Left forelimb (tissue), 1 donor: ENCODE data around the gene MAGI3.
"Not testable (repeated sequence)": the region's sequence is repeated elsewhere in the genome, so short reads cannot be mapped to it uniquely, and the experiment has no call there.

Experiments used
- DNase-seq: peaks from one replicate; pipeline ENCODE4 v3.0.0-alpha.2; 2018; ENCODE audit warnings: low spot score

Gene MAGI3

DNA sequence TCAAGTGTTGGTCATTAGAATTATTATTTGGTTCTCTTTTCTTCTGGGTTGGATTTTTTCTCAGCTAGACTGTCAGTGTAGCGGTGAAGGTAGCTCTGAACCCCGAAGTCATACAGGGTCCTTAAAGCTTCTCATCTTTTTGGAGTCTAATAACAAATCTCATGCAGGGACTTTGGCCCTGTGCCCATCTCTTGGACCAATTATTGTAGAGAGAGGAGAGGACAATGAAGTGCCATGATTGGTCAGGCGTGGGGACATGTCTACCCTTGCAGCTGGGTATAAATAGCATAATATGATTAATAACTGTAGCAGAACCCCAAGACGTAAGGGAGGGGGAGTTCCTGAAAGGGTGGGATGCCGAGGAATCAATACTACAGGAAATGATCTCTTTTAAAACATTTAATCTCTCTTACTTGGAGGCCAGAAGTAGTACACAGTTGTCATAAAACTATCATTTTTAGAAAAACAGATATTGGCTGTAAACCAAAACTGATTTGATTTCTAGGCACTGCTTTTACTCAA, 8.8 kb downstream of the MAGI3 start:
- DNase-seq: no peak

DNA sequence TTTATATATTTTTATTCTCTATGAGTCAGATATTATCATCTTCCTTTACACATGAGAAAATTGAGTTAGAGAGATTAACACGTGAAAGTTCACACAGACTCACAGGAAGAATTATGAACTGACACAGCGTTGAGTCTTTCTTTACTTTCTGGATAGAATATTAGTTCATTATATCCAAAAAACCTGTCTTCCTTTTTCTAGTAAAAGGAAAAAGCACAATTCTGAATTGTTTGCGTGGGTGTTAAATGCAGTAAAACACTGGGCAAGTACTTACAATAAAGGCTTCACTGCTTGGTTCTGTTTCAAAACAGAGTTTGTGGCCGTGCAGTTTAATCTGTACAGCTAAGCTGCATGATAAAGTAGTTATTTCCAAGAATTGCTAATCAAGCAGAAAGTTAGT, 10.8 kb downstream of the MAGI3 start:
- no peak for DNase-seq

DNA sequence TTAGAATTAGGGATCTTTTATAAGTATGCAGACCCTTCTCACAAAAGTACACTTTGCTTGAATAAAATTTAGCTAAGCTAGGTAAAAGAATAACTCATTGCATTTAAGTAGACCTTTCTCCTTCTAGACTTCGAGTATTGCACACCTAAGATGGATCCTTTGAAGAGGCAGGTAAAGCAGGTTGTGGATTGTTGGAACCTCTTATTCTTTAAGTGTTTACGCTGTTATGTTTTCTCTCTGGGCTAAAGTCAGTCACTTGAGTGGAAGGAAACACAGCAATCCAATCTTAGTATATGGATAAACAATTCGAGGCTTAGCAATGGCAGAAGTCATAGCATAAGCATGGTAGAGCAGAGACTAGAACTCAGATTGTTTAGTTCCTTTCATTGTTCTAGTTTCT, 11.4 kb downstream of the MAGI3 start:
- no peak for DNase-seq

DNA sequence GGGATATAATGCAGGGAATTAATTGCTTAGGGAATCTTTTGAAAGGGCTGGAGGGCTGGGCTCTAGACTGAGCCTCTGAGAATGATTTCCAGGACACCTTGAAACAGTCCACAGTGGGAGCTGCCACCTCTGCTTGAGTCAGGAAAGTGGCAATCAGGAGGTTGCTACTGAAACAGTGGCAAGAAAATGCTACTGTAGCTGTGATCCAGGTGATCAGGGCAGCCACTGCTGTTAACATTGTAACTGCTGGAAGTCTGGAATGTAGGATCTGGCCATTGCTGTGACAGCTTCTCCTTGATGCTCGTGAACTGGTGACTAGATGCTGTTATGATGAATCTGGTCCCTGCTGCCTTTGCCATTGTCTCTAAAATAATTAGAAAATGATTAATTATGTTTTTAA, 12.8 kb downstream of the MAGI3 start:
- no peak for DNase-seq

DNA sequence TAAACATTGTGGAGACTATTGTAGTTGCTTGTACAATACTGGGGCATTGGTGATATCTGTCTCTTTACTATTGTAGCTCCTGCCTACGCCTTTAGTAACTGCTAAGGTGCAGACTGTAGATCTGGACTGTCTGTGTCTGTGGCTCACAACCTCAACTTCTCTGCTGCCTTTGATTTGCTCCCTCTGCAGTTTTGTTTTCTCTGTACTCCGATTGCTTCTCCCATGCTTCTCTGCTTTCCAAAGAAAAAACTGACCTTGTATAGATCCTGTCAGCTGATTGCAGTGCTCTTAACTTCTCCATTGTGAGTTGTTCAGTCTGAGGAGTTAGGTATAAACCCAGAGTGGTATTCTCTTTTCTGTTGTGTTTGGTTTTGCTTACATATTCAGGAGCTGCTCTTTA, 15.3 kb downstream of the MAGI3 start:
- DNase-seq: no peak

DNA sequence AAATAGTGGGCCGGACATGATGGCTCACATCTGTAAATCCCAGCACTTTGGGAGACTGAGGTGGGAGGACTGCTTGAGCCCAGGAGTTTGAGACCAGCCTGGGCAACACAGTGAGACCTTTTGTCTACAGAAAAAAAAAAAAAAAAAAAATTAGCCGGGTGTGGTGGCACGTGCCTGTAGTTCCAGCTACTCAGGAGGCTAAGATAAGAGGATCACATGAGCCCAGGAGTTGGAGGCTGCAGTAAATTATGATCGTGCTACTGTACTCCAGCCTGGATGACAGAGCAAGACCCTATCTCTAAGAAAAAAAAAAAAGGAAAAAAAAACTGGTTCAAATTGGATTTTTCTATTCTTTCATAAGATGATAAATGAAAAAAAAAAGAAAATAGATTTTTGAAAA, 15.8 kb downstream of the MAGI3 start:
- DNase-seq: not testable (repeated sequence)

DNA sequence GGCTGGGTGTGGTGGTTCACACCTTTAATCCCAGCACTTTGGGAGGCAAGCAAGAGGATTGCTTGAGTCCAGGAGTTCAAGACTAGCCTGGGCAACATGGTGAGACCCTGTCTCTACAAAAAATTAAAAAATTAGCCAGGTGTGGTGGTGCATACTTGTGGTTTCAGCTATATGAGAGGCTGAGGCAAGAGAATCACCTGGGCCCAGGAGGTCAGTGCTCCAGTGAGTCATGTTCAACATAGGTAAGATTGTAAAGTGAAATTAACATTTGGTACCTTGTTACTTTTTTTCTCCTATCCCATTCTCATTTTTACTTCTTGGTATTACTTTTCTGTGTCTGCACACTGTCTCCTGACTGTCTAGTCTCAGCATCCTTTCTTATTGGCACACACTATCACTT, 19.0 kb downstream of the MAGI3 start:
- no peak for DNase-seq

DNA sequence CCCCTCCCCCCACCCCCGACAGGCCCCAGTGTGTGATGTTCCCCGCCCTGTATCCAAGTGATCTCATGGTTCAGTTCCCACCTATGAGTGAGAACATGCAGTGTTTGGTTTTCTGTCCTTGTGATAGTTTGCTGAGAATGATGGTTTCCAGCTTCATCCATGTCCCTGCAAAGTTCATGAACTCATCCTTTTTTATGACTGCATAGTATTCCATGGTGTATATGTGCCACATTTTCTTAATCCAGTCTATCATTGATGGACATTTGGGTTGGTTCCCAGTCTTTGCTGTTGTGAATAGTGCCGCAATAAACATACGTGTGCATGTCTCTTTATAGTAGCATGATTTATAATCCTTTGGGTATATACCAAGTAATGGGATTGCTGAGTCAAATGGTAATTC, 21.7 kb downstream of the MAGI3 start:
- not testable (repeated sequence) for DNase-seq

DNA sequence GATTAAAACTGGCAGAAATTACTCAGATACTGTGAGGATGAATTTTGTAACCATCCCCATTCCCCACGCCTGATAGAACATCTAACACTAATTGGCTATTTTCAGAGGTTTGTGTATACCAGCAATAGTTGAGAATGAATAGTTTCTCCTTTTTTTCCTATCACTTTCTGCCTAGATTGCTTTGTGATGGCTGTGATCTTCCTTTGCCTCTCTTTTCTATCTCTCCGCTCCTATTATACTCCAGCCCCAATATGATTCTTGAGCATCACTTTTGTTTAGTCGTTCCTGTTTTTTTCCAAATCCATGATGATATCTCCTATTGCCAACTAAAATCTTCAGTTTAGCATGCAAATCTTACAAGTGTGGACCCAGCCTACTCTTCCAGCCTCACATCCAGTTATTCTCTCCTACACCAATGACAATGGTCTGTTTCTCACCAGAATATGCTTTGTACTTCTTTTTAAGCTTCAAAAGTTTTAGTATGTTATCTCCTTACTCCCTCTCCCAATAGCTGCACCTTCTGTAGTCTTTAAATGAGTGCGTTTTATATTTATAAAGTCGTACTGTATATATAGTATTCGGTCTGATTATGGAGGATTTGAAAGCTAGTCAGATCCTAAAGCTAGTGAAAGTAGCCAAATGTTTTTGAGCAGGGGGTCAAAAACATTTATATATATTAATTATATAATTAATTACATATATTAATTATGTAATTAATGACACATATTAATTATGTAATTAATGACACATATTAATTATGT, 25.2 kb downstream of the MAGI3 start:
- no peak for DNase-seq

DNA sequence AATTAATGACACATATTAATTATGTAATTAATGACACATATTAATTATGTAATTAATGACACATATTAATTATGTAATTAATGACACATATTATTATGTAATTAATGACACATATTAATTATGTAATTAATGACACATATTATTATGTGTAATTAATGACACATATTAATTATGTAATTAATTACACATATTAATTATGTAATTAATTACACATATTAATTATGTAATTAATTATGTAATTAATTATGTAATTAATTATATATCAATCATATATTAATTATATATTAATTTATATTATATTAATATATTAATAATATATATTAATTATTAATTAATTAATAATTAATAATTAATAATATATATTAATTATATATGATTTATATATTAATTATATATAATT, 25.8 kb downstream of the MAGI3 start:
- not testable (repeated sequence) for DNase-seq

DNA sequence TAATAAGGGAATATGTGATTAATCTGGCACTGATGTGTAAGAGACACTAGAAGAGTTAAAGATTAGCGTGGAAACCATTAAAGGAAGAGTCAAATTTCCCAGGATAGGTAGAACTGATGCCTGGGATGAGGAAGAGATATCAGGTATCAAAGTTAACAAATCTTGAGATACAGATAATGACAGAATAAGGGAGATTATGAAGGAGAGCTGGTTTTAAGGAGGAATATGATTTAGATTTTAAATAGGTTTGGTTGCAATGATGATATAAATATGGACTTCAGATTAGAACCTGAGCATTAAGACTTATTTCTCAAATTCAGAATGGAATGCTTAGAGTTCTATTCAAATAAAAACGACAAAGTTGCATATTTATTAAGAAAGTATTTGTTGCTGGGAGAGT, 26.2 kb downstream of the MAGI3 start:
- DNase-seq: no peak

DNA sequence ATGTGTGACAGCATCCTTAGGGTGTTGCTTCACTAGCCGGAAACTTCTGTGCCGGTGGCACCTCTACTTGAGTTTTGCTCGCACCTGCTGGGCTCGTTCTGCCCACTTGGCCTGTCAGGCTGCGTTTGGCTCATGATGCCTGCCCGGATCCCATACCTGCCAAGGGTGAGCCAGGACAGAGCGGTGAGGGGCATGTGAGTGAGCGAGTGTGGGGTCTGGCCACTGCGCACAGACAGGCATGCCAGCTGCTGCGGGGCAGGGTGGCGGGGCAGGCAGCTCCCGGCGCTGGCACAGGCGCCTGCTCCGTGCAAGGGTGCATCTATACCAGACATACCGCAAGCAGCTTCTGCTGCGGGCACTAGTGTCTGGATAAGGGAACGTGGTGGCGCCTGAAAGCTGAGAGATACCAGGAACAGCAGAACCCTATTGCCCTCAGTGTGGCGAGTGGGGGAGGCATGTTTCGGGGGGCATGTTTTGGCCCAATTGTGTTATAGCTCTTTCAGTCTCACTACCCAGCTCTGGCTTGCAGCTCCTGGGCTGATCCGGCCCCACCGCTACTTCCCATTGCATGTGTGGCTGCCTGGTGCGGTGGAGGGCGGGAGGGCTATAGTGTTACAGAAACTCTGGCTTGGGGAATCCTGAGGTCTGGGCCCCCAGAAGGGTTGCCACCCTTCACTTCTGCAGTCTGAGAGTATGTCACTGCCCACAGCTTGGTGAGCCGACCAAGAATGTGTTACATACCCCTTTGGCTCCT, 32.2 kb downstream of the MAGI3 start:
- no peak for DNase-seq

DNA sequence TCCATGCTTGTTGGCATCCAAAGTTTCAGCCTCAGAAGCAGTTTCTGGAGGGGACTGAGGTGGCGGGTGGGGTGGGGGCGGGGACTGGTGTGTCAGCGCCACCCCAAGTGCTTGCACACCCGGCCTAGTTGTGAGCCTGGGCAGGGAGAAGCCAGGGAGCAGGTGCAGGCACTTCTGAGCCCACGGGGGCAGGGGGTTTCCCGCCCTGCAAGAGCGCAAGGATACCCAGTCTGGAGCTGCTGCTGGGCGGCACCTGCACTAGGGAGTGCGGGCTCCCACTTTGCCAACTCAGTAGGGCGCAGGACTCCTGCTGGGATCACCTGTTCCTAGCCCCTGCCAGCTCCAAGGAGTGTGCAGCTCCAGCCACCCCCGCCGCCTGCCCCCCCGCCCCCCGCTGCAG, 33.5 kb downstream of the MAGI3 start:
- DNase-seq: no peak

DNA sequence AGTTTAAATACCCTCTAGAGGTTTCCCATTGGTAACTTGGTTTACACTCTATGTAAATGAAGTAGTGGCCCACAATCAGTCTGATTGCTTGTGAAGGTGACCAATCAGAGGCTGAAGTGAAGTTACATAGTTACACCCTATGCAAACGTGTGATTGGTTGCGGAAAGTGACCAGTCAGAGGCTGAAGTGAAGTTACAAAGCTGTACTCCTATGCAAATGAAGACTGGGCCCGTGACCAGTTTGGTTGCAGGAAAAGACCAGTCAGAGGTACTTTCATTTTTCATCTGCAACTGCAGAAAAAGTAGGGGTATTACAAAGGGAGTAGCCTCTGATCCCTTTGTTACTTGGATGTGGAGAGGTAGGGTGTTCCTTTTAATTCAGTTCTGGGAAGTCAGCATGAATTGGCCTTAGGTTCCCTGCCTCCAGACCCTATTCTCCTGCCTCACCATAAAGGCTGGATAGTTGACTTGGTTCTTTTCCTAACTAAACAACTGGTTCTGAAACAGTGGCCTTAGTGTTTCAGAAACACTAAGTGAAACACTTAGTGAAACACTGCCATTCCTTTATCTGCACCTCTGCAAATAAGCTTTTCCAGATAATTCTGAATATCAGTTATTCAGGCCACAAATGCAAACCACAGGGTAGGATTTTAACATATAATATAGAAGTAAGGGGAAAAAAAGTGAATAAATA, 39.3 kb downstream of the MAGI3 start:
- no peak for DNase-seq

DNA sequence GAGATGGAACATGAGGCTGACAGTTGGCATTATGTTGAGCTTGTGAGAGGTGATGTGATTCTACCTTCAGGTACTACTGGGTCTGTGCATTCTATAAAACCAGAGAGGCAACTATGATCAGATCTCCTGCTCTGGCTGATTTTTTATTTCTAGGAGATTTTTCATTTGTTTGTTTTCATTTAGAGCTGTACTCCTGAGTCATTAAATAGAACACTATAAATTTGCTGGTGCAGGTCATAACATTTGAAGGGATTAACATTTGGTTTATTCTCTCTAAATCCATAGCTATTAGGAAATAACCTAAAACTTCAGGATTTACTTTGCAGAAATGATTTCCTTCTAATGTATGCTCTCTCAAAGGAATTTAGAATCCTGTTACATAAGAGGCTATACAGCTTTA, 42.9 kb downstream of the MAGI3 start:
- no peak for DNase-seq

DNA sequence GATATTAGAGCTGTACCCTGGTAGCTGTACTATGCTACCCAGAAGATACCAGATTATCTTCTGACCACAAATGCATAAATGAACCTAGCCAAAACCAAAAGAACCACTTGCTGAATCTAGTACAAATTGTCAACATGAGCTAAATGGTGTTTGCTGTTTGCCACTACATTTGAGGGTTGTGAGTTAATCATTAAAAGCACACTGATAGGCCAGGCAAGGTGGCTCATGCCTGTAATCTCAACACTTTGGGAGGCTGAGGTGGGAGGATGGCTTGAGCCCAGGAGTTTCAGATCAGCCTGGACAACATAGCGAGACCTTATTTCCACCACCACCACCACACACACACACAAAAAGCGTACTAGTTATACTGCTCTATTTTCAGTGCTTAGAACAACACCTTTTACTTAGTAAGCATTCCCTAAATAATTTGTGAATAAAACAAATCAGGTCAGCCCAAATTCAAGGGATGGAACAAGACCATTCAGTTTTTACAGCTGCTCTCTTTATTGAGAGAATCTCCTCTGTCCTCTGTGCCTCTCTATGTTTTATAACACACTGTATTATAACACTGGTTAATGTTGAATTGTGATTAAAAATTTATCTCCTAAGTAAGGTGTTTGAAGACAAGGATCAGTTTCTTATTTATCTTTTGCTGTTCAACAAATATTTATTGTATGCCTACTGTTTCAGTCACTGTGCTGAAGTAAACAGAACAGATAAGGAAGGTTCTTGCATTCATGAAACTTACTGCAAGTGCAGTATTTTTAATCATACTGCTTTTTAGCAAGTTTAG, 44.0 kb downstream of the MAGI3 start:
- DNase-seq: no peak

DNA sequence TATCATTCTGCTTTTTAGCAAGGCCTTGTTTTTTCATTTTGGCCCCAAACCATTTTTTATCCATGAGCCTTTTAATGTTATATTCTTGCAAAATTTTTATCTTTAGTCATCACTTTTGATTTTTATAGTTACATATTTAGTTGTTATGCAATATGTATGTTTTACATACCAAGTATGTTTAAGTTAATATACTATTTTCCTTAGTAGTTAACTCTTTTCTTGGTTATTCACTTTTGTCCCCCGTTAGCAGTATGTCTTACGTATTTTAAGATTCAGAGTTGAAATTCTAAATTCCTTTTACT, 44.5 kb downstream of the MAGI3 start:
- no peak for DNase-seq

DNA sequence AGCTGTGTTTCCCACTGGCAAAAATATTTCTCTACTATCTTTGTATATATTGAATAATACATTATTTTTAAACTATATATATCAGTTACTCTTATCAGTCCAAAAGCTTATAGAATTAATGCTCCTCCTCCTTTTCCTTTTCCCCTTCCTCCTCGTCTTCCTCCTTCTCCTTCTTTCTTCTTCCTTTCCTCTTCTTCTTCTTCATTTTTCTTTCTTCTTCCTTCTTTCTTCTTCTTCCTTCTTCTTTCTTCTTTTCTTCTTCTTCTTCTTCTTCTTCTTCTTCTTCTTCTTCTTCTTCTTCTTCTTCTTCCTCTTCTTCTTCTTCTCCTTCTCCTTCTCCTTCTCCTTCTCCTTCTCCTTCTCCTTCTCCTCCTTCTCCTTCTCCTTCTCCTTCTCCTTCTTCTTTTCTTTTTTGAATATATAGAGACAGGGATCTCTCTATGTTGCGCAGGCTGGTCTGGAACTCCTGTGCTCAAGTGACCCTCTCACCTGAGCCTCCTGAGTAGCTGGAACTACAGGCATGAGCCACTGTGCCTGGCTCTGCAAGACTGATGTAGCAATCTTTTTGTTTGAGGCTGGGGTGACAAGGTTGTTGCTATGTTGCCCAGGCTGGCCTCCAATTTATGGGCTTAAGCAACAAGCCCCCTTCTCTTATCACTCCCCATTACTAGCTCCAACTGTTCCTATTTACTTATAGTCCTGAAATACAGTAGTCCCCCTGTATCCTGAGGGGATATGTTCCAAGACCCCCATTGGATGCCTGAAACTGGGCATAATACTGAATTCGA, 47.4 kb downstream of the MAGI3 start:
- no peak for DNase-seq

DNA sequence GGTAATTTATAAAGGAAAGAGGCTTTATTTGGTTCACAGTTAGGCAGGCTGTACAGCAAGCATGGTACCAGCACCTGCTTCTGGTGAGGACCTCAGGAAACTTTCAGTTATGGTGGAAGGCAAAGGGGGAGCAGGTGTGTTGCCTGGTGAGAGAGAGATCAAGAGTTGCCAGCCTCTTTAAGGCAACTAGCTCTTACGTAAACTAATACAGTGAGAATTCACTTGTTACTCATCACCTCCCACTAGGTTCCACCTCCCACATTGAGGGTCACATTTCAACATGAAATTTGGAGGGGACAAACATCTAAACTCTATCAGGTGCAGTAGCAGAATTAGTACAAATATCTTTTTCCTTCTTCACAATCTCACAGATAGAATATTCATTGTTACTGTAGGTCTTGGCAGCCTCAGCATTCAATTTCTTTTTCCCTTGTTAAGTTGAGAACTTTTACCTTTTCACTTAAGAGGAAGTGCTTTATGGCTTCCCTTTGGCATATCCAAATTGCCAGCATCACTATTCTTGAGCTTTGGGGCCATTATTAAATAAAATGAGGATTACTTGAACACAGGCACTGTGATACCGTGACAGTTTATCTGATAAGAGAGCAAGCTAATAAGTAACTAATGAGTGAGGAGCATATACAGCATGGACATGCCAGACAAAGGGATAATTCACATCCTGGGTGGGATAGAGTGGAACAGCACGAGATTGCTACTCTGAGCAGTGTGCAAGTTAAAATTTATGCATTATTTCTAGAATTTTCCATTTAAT, 48.4 kb downstream of the MAGI3 start:
- DNase-seq: no peak

DNA sequence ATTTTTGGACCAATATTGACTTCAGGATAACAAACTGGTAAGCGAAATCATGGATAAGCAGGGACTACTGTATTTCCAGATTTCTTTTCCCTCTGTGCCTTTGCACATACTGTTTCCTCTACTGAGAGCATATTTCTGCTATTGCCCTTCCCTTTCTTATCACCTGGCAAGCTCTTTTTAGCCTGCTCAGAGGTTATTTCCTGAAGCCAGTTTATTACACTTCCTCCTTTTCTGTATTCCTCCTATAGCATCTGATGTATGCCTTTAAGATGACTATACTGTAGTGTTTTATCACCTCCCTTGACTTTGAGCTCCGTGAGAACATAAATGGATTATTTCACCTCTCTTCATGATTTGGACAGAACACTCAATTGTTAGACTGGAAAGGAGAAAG, 49.0 kb downstream of the MAGI3 start:
- no peak for DNase-seq

DNA sequence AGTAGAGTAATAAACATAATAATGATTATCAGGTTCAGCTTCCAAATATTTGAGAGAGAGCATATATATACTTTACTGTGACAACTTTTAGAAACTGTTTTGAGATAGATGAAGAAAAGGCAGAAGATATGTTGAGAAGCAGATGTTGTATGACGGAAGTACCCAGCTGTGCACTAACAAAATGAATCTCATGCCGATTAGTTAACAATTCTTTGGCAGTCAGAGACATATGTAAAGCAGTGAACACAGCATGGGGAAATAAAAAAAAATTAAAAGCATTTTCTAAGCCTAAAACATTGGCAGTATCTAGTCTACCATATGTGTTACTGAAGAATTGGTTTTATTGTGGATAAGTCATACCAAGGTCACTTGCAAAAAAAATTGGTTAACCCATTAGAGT, 51.8 kb downstream of the MAGI3 start:
- DNase-seq: no peak
